GM12878 (cell line): Measurements from ENCODE around the gene OPRL1. TPM values are rescaled to one million over a fixed set of nuclear protein-coding genes. Genes with fewer than 3 reads are reported as not detected.
A peak's percentile ranks its signal among the peaks of the same experiment; 100 is the strongest.

Experiments
- ATAC-seq: fragments of 200-7000 bp; cut with Tn5 transposase; 3 replicates; pipeline ENCODE4 v1.9.1; 2020; ENCODE audit warnings: mild to moderate bottlenecking, moderate library complexity
- BruUV-seq: library from RNA; stranded (reverse); fragments of 400-500 nt; replicated peaks from 2 replicates; lab custom pipeline; 2021; lab: Mats Ljungman, UMichigan
- CTCF ChIA-PET: fragments of 300-600 bp; sonication (Branson Sonifier 250); formaldehyde crosslinking; extraction: SDS; loops from one replicate; lab custom pipeline; 2021; ENCODE audit warnings: inconsistent platforms; lab: Yijun Ruan, JAX
- POLR2A ChIA-PET: fragments of 350-600 bp; formaldehyde crosslinking; extraction: SDS; loops from one replicate; lab custom pipeline; 2021; ENCODE audit warnings: inconsistent platforms; lab: Charles Lee
- RAD21 ChIA-PET: fragments of 300-600 bp; sonication (Branson Sonifier 250); formaldehyde crosslinking; loops from one replicate; lab custom pipeline; 2023; ENCODE audit warnings: antibody characterized with exemption; ENCODE audit not compliant: unreplicated experiment; lab: Charles Lee
- SMC1A ChIA-PET: fragments of 300-600 bp; sonication (Branson Sonifier 250); formaldehyde crosslinking; loops from one replicate; lab custom pipeline; 2023; ENCODE audit not compliant: unreplicated experiment, uncharacterized antibody; lab: Charles Lee
- DNase-seq: peaks from one replicate; pipeline ENCODE4 v3.0.0-alpha.2; 2011; ENCODE audit warnings: low read depth, low spot score
- FAIRE-seq: peaks from 3 replicates; lab custom pipeline; 2011; peaks lifted over from hg19 to GRCh38; lab: Jason Lieb, UNC
- H2AFZ ChIP-seq: 2 replicates; pipeline ENCODE4 v1.6.0; 2011; ENCODE audit warnings: low read depth, low read length, control low read depth; ENCODE audit not compliant: control insufficient read depth
- H3K27ac ChIP-seq: 2 replicates; pipeline ENCODE4 v1.5.1; 2011; ENCODE audit warnings: control low read depth; ENCODE audit not compliant: control insufficient read depth, insufficient read depth
- H3K27me3 ChIP-seq, 2 experiments: replicated peaks in 1 of 2; 2 replicates each; pipeline versions ENCODE4 v1.6.0 to v1.6.1; 2011; ENCODE audit warnings: low read length in 1 of 2; ENCODE audit not compliant: control insufficient read depth in 2 of 2, insufficient read depth in 2 of 2
- H3K36me3 ChIP-seq, 2 experiments: 2 replicates each; pipeline ENCODE4 v1.5.1; 2011; ENCODE audit warnings: low read length in 1 of 2; ENCODE audit not compliant: control insufficient read depth in 2 of 2, insufficient read depth in 2 of 2
- H3K4me1 ChIP-seq: 2 replicates; pipeline ENCODE4 v1.6.1; 2011; ENCODE audit warnings: mild to moderate bottlenecking, low read length, moderate library complexity, mixed read lengths; ENCODE audit not compliant: control insufficient read depth, insufficient read depth
- H3K4me2 ChIP-seq: 2 replicates; pipeline ENCODE4 v1.6.0; 2011; ENCODE audit warnings: control low read depth; ENCODE audit not compliant: control insufficient read depth, insufficient read depth
- H3K4me3 ChIP-seq: fragments of 200-600 bp; sonication (generic); 2 replicates; pipeline ENCODE4 v1.5.1; 2016
- H3K79me2 ChIP-seq: 2 replicates; pipeline ENCODE4 v1.6.0; 2011; ENCODE audit warnings: low read length; ENCODE audit not compliant: control insufficient read depth, insufficient read depth
- H3K9ac ChIP-seq: 2 replicates; pipeline ENCODE4 v1.8.0; 2011; ENCODE audit warnings: low read length, control low read depth, mixed read lengths; ENCODE audit not compliant: control insufficient read depth, insufficient read depth
- H3K9me3 ChIP-seq: replicated peaks from 3 replicates; pipeline ENCODE4 v1.5.1; 2011; ENCODE audit warnings: mild to moderate bottlenecking, low read length; ENCODE audit not compliant: control insufficient read depth, insufficient read depth
- H4K20me1 ChIP-seq: 2 replicates; pipeline ENCODE4 v1.6.0; 2011; ENCODE audit not compliant: control insufficient read depth, insufficient read depth
- BCLAF1 ChIP-seq: fragments of 450-650 bp; IDR thresholded peaks from 2 replicates; pipeline ENCODE4 v1.6.1; 2017; ENCODE audit warnings: antibody characterized with exemption, mild to moderate bottlenecking, moderate library complexity
- SMC3 ChIP-seq: IDR thresholded peaks from 2 replicates; pipeline ENCODE4 v1.6.1; 2011; ENCODE audit warnings: low read length, improper control_type of control experiment, borderline replicate concordance
- TARDBP ChIP-seq: IDR thresholded peaks from 2 replicates; pipeline ENCODE4 v1.6.1; 2016; ENCODE audit warnings: borderline replicate concordance
- WGBS: methylation state at CpG from one replicate; pipeline ENCODE4 v1.1.6; 2016; ENCODE audit warnings: low lambda C conversion rate; ENCODE audit not compliant: insufficient replicate concordance, insufficient coverage; ENCODE audit errors: missing lambda C conversion rate; 5-methylcytosine and 5-hydroxymethylcytosine counted together
- in situ Hi-C: fragments of 300-500 bp; cut with MboI; formaldehyde crosslinking; loops from 9 replicates; pipeline ENCODE4 v1.14.3; 2018; ENCODE audit warnings: mixed read lengths
- intact Hi-C: fragments of 100-400 bp; cut with micrococcal nuclease; formaldehyde crosslinking; loops from one replicate; pipeline ENCODE4 v1.14.2; 2022; ENCODE audit not compliant: unreplicated experiment
- polyA plus RNA-seq, 11 experiments: library from polyadenylated mRNA; depleted of rRNA in 4 of 11; unstranded in 6 of 11; stranded (reverse) in 5 of 11; fragments of >200 nt; fragmentation: Nextera tagmentation in 4 of 11; fragmentation: Illumina TruSeq in 1 of 11; extraction: Ambion mirVana in 4 of 11; extraction: Trizol in 1 of 11; gene quantifications; 1 replicate in 1 of 11; 2 replicates in 10 of 11; pipeline versions ENCODE4 v1.2.1 to v1.2.3, GENCODE V29; 2011 to 2016; ENCODE audit warnings: inconsistent platforms in 2 of 11, missing spikeins in 2 of 11, low read depth in 1 of 11
- total RNA-seq, 4 experiments: library from RNA; depleted of rRNA in 3 of 4; stranded (reverse); fragments of >200 nt in 3 of 4; fragmentation: Illumina TruSeq in 1 of 4; extraction: Trizol in 1 of 4; gene quantifications; 2 replicates each; pipeline versions ENCODE4 v1.2.1 to v1.2.3, GENCODE V29; 2013 to 2021
- TF ChIP-seq, protein P1 (sequence below), 3 experiments: IDR thresholded peaks in 2 of 3; conservative IDR thresholded peaks in 1 of 3; 2 replicates each; pipeline ENCODE4 v1.5.1; 2011; ENCODE audit warnings: low read depth in 3 of 3, low read length in 3 of 3, mild to moderate bottlenecking in 3 of 3, control low read depth in 2 of 3, moderate library complexity in 2 of 3, inconsistent platforms in 1 of 3, mixed read lengths in 1 of 3; ENCODE audit not compliant: control insufficient read depth in 2 of 3, insufficient read depth in 1 of 3; ENCODE audit errors: extremely low read depth in 1 of 3

Gene OPRL1
- total and polyA plus RNA-seq, 10 of the 15 experiments (the other 5 are each of a cell fraction or from before 2014, with no cell fraction given), result 0.04 to 0.41 (median 0.24) TPM; not detected in 1

- TF ChIP-seq BCLAF1, result no peak
Measured at GRCh38 chr20:64130876-64131275, 51.0 kb downstream of the OPRL1 start (continued).

- Histone ChIP-seq H3K36me3 (no peaks in the 10 kb centered on the region), H3K27me3 (no peaks in the 10 kb centered on the region; a peak in 1 of 4 replicates), H3K4me2 (no peak overlapping the region), H4K20me1 (no peaks in the 10 kb centered on the region), H3K9me3 (no peaks in the 10 kb centered on the region), H3K9ac (no peak overlapping the region), H3K4me3 (no peak overlapping the region), H3K27ac (no peak overlapping the region), H2AFZ (no peak overlapping the region), H3K4me1 (no peaks in the 10 kb centered on the region), H3K79me2 (no peaks in the 10 kb centered on the region)
- peak; percentile 63 for ATAC-seq
- RAD21 ChIA-PET, result no interaction called here
- TF ChIP-seq, protein P1, sequence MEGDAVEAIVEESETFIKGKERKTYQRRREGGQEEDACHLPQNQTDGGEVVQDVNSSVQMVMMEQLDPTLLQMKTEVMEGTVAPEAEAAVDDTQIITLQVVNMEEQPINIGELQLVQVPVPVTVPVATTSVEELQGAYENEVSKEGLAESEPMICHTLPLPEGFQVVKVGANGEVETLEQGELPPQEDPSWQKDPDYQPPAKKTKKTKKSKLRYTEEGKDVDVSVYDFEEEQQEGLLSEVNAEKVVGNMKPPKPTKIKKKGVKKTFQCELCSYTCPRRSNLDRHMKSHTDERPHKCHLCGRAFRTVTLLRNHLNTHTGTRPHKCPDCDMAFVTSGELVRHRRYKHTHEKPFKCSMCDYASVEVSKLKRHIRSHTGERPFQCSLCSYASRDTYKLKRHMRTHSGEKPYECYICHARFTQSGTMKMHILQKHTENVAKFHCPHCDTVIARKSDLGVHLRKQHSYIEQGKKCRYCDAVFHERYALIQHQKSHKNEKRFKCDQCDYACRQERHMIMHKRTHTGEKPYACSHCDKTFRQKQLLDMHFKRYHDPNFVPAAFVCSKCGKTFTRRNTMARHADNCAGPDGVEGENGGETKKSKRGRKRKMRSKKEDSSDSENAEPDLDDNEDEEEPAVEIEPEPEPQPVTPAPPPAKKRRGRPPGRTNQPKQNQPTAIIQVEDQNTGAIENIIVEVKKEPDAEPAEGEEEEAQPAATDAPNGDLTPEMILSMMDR (IDR thresholded peaks at IDR 0.05 in 2 of 3, conservative IDR thresholded peaks at IDR 0.05 in 1 of 3; ENCODE audit: control insufficient read depth in 2 of 3, extremely low read depth in 1 of 3, insufficient read depth in 1 of 3, low read depth in 3 of 3, low read length in 3 of 3), result peak in 2 of 3 experiments; percentile 7 to 18; a peak in 3 of 6 replicates
- TF ChIP-seq SMC3 (0 out of 2 replicates have a peak, but pooled peaks have one; percentile 14), TARDBP (no peak)
- intact Hi-C loops (no loop called here), in situ Hi-C loops (no loop called here)
- POLR2A ChIA-PET, result no interaction called here
- CTCF ChIA-PET, result no interaction called here
- no TSS peak for BruUV-seq
- SMC1A ChIA-PET, result no interaction called here
- FAIRE-seq, result no peak
- 56% methylated on average over 4 of the region's 4 CpGs for WGBS
- no peak for DNase-seq
Measured at GRCh38 chr20:64131406-64131805, 51.5 kb downstream of the OPRL1 start.
